H1 (cell line): ENCODE measurements around the gene TNXB. TPM values are rescaled to one million over a fixed set of nuclear protein-coding genes. Genes with fewer than 3 reads are reported as not detected.
"Not testable (repeated sequence)": the region's sequence is repeated elsewhere in the genome, so short reads cannot be mapped to it uniquely, and the experiment has no call there.

ENCODE experiments used
- CTCF ChIA-PET: fragments of 300-600 bp; sonication (Branson Sonifier 250); formaldehyde crosslinking; loops from one replicate; lab custom pipeline; 2021; ENCODE audit not compliant: partially characterized antibody; lab: Charles Lee
- POLR2A ChIA-PET: fragments of 300-600 bp; sonication (Branson Sonifier 250); formaldehyde crosslinking; loops from one replicate; lab custom pipeline; 2021; ENCODE audit warnings: inconsistent platforms; ENCODE audit not compliant: partially characterized antibody; lab: Charles Lee
- DNase-seq, 2 experiments: peaks; one replicate each; pipeline versions ENCODE4 v3.0.0 to v3.0.0-alpha.2; 2010 to 2022; ENCODE audit warnings: low spot score in 2 of 2, low read depth in 1 of 2, mixed read lengths in 1 of 2
- FAIRE-seq: peaks from 2 replicates; lab custom pipeline; 2011; peaks lifted over from hg19 to GRCh38; lab: Jason Lieb, UNC
- H2AFZ ChIP-seq: 2 replicates; pipeline ENCODE4 v1.8.1; 2012; ENCODE audit warnings: low read length, inconsistent platforms
- H2AK5ac ChIP-seq: 2 replicates; pipeline ENCODE4 v1.6.1; 2013; ENCODE audit warnings: low read depth, low read length
- H2BK120ac ChIP-seq: replicated peaks from 2 replicates; pipeline ENCODE3; 2013; ENCODE audit warnings: low read depth, low read length, inconsistent platforms
- H2BK12ac ChIP-seq: 2 replicates; pipeline ENCODE4 v1.6.1; 2013; ENCODE audit warnings: low read depth, low read length
- H2BK15ac ChIP-seq: 2 replicates; pipeline ENCODE4 v1.6.1; 2013; ENCODE audit warnings: low read length
- H2BK20ac ChIP-seq: 2 replicates; pipeline ENCODE4 v1.6.1; 2013; ENCODE audit warnings: low read length
- H2BK5ac ChIP-seq: 2 replicates; pipeline ENCODE4 v1.6.1; 2013; ENCODE audit warnings: low read depth, low read length
- H3K14ac ChIP-seq: 2 replicates; pipeline ENCODE4 v1.6.1; 2013; ENCODE audit warnings: inconsistent platforms; ENCODE audit not compliant: insufficient read length
- H3K18ac ChIP-seq: 2 replicates; pipeline ENCODE4 v1.6.1; 2013; ENCODE audit warnings: low read length; ENCODE audit errors: extremely low read depth
- H3K23ac ChIP-seq: 2 replicates; pipeline ENCODE4 v1.6.1; 2013; ENCODE audit warnings: inconsistent platforms; ENCODE audit not compliant: insufficient read length
- H3K23me2 ChIP-seq: 2 replicates; pipeline ENCODE4 v1.6.1; 2013; ENCODE audit warnings: low read depth, low read length
- H3K27ac ChIP-seq: 2 replicates; pipeline ENCODE4 v1.6.1; 2011; ENCODE audit warnings: low read depth, low read length, inconsistent platforms
- H3K27me3 ChIP-seq, 4 experiments: replicated peaks in 1 of 4; 1 replicate in 1 of 4; 2 replicates in 3 of 4; pipeline versions ENCODE4 v1.6.1 to v1.8.1; 2011 to 2013; ENCODE audit warnings: low read length in 3 of 4, mild to moderate bottlenecking in 3 of 4, inconsistent platforms in 2 of 4, mixed read lengths in 2 of 4, moderate library complexity in 1 of 4; ENCODE audit not compliant: control insufficient read depth in 3 of 4, insufficient read depth in 3 of 4; ENCODE audit errors: extremely low read depth in 1 of 4
- H3K36me3 ChIP-seq, 4 experiments: 2 replicates each; pipeline versions ENCODE4 v1.6.1 to v1.8.1; 2011 to 2013; ENCODE audit warnings: mild to moderate bottlenecking in 4 of 4, low read length in 3 of 4, moderate library complexity in 2 of 4, control low read depth in 1 of 4, inconsistent platforms in 1 of 4; ENCODE audit not compliant: insufficient read depth in 4 of 4, control insufficient read depth in 2 of 4
- H3K4ac ChIP-seq: replicated peaks from 2 replicates; pipeline ENCODE3; 2013; ENCODE audit warnings: low read length, low read depth, mixed read lengths, inconsistent platforms; ENCODE audit not compliant: insufficient read length
- H3K4me1 ChIP-seq, 4 experiments: replicated peaks in 1 of 4; 1 replicate in 1 of 4; 2 replicates in 3 of 4; pipeline versions ENCODE4 v1.6.1 to v1.8.1; 2011 to 2013; ENCODE audit warnings: low read length in 3 of 4, inconsistent platforms in 2 of 4, mixed read lengths in 1 of 4; ENCODE audit not compliant: insufficient read depth in 4 of 4, control insufficient read depth in 3 of 4
- H3K4me2 ChIP-seq, 2 experiments: 2 replicates each; pipeline versions ENCODE4 v1.6.1 to v1.8.1; 2011 to 2013; ENCODE audit warnings: low read depth in 2 of 2, low read length in 2 of 2, control low read depth in 1 of 2, inconsistent platforms in 1 of 2, mild to moderate bottlenecking in 1 of 2; ENCODE audit not compliant: insufficient read depth in 1 of 2
- H3K4me3 ChIP-seq, 4 experiments: fragments of 200-600, 300-600 bp in 1 of 4; sonication (generic), shearing (Covaris generic), sonication (Bioruptor Twin) in 1 of 4; 2 replicates each; pipeline versions ENCODE4 v1.5.1 to v1.8.1; 2011 to 2016; ENCODE audit warnings: low read length in 4 of 4, low read depth in 3 of 4, control low read depth in 2 of 4, inconsistent platforms in 2 of 4, mild to moderate bottlenecking in 2 of 4, mixed read lengths in 1 of 4, moderate library complexity in 1 of 4; ENCODE audit not compliant: insufficient read depth in 2 of 4; ENCODE audit errors: extremely low read depth in 1 of 4
- H3K56ac ChIP-seq: replicated peaks from 2 replicates; pipeline ENCODE3; 2013; ENCODE audit warnings: low read depth, mild to moderate bottlenecking, mixed read lengths, low read length, inconsistent platforms; ENCODE audit not compliant: insufficient read length
- H3K79me1 ChIP-seq: 2 replicates; pipeline ENCODE4 v1.6.1; 2013; ENCODE audit warnings: low read depth, low read length, control low read depth
- H3K79me2 ChIP-seq, 2 experiments: 2 replicates each; pipeline versions ENCODE4 v1.6.1 to v1.8.1; 2012 to 2013; ENCODE audit warnings: low read length in 2 of 2, mild to moderate bottlenecking in 2 of 2, inconsistent platforms in 1 of 2; ENCODE audit not compliant: insufficient read depth in 2 of 2, control insufficient read depth in 1 of 2
- H3K9ac ChIP-seq, 4 experiments: replicated peaks in 1 of 4; 1 replicate in 1 of 4; 2 replicates in 3 of 4; pipeline versions ENCODE4 v1.6.1 to v1.8.1; 2011 to 2013; ENCODE audit warnings: low read depth in 3 of 4, low read length in 3 of 4, control low read depth in 2 of 4, mild to moderate bottlenecking in 2 of 4, moderate library complexity in 2 of 4, inconsistent platforms in 1 of 4; ENCODE audit errors: extremely low read depth in 1 of 4
- H3K9me3 ChIP-seq, 2 experiments: 2 replicates each; pipeline versions ENCODE4 v1.6.1 to v1.8.1; 2012 to 2013; ENCODE audit warnings: mild to moderate bottlenecking in 2 of 2, moderate library complexity in 2 of 2, control low read depth in 1 of 2, inconsistent platforms in 1 of 2, low read depth in 1 of 2, low read length in 1 of 2, mixed read lengths in 1 of 2; ENCODE audit not compliant: insufficient read depth in 2 of 2
- H4K20me1 ChIP-seq, 2 experiments: replicated peaks in 1 of 2; 2 replicates each; pipeline versions ENCODE3 to v1.8.1; 2011 to 2013; ENCODE audit warnings: inconsistent platforms in 2 of 2, low read length in 2 of 2, mild to moderate bottlenecking in 1 of 2; ENCODE audit not compliant: insufficient read depth in 2 of 2, control insufficient read depth in 1 of 2
- H4K5ac ChIP-seq: 2 replicates; pipeline ENCODE4 v1.6.1; 2013; ENCODE audit warnings: low read length, low read depth, mixed read lengths, inconsistent platforms; ENCODE audit not compliant: insufficient read length
- H4K8ac ChIP-seq: 2 replicates; pipeline ENCODE4 v1.8.0; 2013; ENCODE audit warnings: mild to moderate bottlenecking, moderate library complexity, low read length, inconsistent platforms; ENCODE audit not compliant: insufficient read depth; ENCODE audit errors: extremely low read depth
- H4K91ac ChIP-seq: replicated peaks from 2 replicates; pipeline ENCODE3; 2013; ENCODE audit warnings: low read length, mixed read lengths, inconsistent platforms; ENCODE audit not compliant: insufficient read length
- WGBS, 2 experiments: shearing (Covaris generic) in 1 of 2; methylation state at CpG; one replicate each; pipeline versions ENCODE4 v1.1.6 to v1.1.7; 2013 to 2015; ENCODE audit warnings: low lambda C conversion rate in 2 of 2, mixed read lengths in 2 of 2, inconsistent platforms in 1 of 2, low coverage in 1 of 2, missing lambda C conversion rate in 1 of 2; ENCODE audit not compliant: insufficient replicate concordance in 2 of 2, insufficient coverage in 1 of 2, insufficient read length in 1 of 2; ENCODE audit errors: extremely low coverage in 1 of 2, missing lambda C conversion rate in 1 of 2; 5-methylcytosine and 5-hydroxymethylcytosine counted together
- polyA plus RNA-seq, 7 experiments: library from polyadenylated mRNA; depleted of rRNA in 3 of 7; stranded (reverse) in 5 of 7; unstranded in 2 of 7; fragments of >200 nt in 5 of 7; fragments of 200-250 nt in 2 of 7; gene quantifications; 1 replicate in 5 of 7; 2 replicates in 1 of 7; 4 replicates in 1 of 7; pipeline versions ENCODE4 v1.2.1 to v1.2.3, GENCODE V29; 2011 to 2013; ENCODE audit warnings: missing spikeins in 2 of 7, mixed read lengths in 2 of 7
- total RNA-seq: library from RNA; stranded (reverse); fragmentation: NEBNext Ultra II Directional; extraction: Animal tissue kit (Norgen Biotek cat#: 25700); gene quantifications from 2 replicates; pipeline ENCODE4 v1.2.1, GENCODE V29; 2021

Gene TNXB
- total and polyA plus RNA-seq, 2 of the 8 experiments (the other 6 are each of a cell fraction or from before 2014, with no cell fraction given) = 3.1 to 4.8 TPM

DNA sequence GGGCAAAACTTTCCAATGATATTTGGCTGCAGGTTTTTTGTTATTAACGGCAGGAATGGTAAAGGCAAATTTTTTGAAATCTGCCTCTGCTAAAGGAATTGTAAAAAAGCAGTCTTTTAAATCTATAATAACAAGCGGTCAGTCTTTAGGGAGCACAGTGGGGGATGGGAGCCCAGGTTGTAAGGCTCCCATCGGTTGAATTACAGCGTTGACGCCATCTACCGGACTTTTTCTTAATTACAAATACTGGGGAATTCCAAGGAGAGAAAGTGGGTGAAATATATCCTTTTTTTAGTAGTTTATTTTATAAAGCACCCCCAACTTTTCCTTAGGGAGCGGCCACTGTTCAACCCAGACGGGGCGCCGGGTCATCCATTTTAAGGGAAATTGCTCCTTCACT lies 87.0 kb downstream of the TNXB start:
- H2BK12ac ChIP-seq, CTCF ChIA-PET, H2AFZ ChIP-seq, H3K4ac ChIP-seq, H2BK120ac ChIP-seq, H3K79me1 ChIP-seq, H3K23ac ChIP-seq, H4K20me1 ChIP-seq, H2BK20ac ChIP-seq, H3K4me1 ChIP-seq, FAIRE-seq, H4K5ac ChIP-seq, DNase-seq, H3K56ac ChIP-seq, H2BK5ac ChIP-seq, H4K8ac ChIP-seq, H3K14ac ChIP-seq, H3K9me3 ChIP-seq, H3K18ac ChIP-seq, H3K9ac ChIP-seq, H3K79me2 ChIP-seq, H3K27ac ChIP-seq, H3K36me3 ChIP-seq, H2BK15ac ChIP-seq, H3K4me2 ChIP-seq, H3K23me2 ChIP-seq, POLR2A ChIA-PET, H3K27me3 ChIP-seq, H3K4me3 ChIP-seq, H4K91ac ChIP-seq, H2AK5ac ChIP-seq: not testable (repeated sequence)
- WGBS, 2 experiments = no CpG with 5 or more reads among the region's 10 CpGs

GRCh38 chr6:32014547-32014946 lies 94.6 kb downstream of the TNXB start, which contains the start of gene C4B:
Gene C4B, plus strand, starts transcription at chr6:32014795. Its CDS starts 51 bp downstream, at chr6:32014846.
- H3K27ac ChIP-seq, H4K20me1 ChIP-seq, H3K56ac ChIP-seq, H2BK20ac ChIP-seq, DNase-seq, H2BK120ac ChIP-seq, FAIRE-seq, H3K9me3 ChIP-seq, H3K4me1 ChIP-seq, H3K79me1 ChIP-seq, H3K23me2 ChIP-seq, H3K36me3 ChIP-seq, H2BK5ac ChIP-seq, CTCF ChIA-PET, H4K91ac ChIP-seq, H3K23ac ChIP-seq, H4K8ac ChIP-seq, POLR2A ChIA-PET, H2AFZ ChIP-seq, H2AK5ac ChIP-seq, H3K4me2 ChIP-seq, H3K27me3 ChIP-seq, H3K9ac ChIP-seq, H3K14ac ChIP-seq, H2BK12ac ChIP-seq, H3K4ac ChIP-seq, H4K5ac ChIP-seq, H3K79me2 ChIP-seq, H3K4me3 ChIP-seq, H3K18ac ChIP-seq, H2BK15ac ChIP-seq: not testable (repeated sequence)
- no CpG with 5 or more reads among the region's 6 CpGs for WGBS, 2 experiments
